Measurements from ENCODE around the gene PIF1. TPM values are rescaled to one million over a fixed set of nuclear protein-coding genes. Genes with fewer than 3 reads are reported as not detected.

The PIF1 gene
- total RNA-seq, 4 donors from 2014 or later: 0.39 to 2.4 (median 1.1) TPM; not detected in 1

DNA sequence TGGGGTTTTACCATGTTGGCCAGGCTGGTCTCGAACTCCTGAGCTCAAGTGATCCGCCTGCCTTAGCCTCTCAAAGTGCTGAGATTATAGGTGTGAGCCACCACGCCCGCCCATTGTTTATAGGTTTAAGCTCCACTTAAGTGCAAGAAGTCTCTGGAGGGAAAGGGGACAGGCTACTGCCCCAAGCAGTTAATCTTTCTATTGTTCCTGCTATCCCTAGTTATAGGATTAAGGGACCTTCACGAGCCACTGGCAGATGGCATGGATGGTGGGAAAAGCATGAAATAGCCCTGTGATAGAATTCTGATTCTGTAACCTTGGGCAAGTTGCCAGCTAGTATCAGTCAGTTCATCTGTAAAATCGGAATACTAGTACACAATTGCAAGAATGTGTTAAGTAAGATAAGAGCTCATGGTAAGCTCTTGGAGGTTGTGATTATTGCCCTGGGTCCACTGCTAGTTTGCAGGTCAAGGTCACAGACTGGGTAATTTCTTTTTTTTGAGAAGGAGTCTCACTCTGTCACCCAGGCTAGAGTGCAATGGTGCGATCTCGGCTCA lies 44.8 kb downstream of the PIF1 start:
- no peak overlapping the region for H3K4me3 ChIP-seq
- 82% methylated on average over 8 of the region's 8 CpGs for WGBS, 2 donors
- H3K27me3 ChIP-seq: peaks cover 0 to 9% of the 10 kb centered on the region in 2 donors
- TF ChIP-seq EP300 (IDR thresholded peaks at IDR 0.05) (no peak), POLR2A (IDR thresholded peaks at IDR 0.05) (no peak)
- TF ChIP-seq, protein P1, sequence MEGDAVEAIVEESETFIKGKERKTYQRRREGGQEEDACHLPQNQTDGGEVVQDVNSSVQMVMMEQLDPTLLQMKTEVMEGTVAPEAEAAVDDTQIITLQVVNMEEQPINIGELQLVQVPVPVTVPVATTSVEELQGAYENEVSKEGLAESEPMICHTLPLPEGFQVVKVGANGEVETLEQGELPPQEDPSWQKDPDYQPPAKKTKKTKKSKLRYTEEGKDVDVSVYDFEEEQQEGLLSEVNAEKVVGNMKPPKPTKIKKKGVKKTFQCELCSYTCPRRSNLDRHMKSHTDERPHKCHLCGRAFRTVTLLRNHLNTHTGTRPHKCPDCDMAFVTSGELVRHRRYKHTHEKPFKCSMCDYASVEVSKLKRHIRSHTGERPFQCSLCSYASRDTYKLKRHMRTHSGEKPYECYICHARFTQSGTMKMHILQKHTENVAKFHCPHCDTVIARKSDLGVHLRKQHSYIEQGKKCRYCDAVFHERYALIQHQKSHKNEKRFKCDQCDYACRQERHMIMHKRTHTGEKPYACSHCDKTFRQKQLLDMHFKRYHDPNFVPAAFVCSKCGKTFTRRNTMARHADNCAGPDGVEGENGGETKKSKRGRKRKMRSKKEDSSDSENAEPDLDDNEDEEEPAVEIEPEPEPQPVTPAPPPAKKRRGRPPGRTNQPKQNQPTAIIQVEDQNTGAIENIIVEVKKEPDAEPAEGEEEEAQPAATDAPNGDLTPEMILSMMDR (IDR thresholded peaks at IDR 0.05): no peak
- DNase-seq (ENCODE audit: low spot score in 2 of 2): no peak
- H3K4me1 ChIP-seq: peaks cover 0 to 14% (median 0%) of the 10 kb centered on the region in 4 donors
- no peaks in the 10 kb centered on the region for H3K36me3 ChIP-seq
- H3K9me3 ChIP-seq: no peaks in the 10 kb centered on the region
- no peak overlapping the region for H3K27ac ChIP-seq

GRCh38 chr15:64779630-64780029 lies 45.8 kb downstream of the PIF1 start:
- Histone ChIP-seq H3K4me3 (no peak overlapping the region), H3K27ac (no peak overlapping the region), H3K36me3 (no peaks in the 10 kb centered on the region), H3K27me3 (peaks cover 0 to 9% of the 10 kb centered on the region in 2 donors), H3K9me3 (no peaks in the 10 kb centered on the region), H3K4me1 (peaks cover 0 to 14% (median 0%) of the 10 kb centered on the region in 4 donors)
- WGBS, 2 donors: 95 to 100% methylated on average over 1 of the region's 1 CpG
- no peak for DNase-seq (ENCODE audit: low spot score in 2 of 2)
- TF ChIP-seq, protein P1 (IDR thresholded peaks at IDR 0.05): no peak
- TF ChIP-seq POLR2A (IDR thresholded peaks at IDR 0.05) (no peak), EP300 (IDR thresholded peaks at IDR 0.05) (no peak)

GRCh38 chr15:64779024-64779423 lies 46.4 kb downstream of the PIF1 start:
- no peak overlapping the region for H3K4me3 ChIP-seq
- H3K9me3 ChIP-seq: no peaks in the 10 kb centered on the region
- H3K36me3 ChIP-seq: no peaks in the 10 kb centered on the region
- no peak for TF ChIP-seq POLR2A (IDR thresholded peaks at IDR 0.05)
- TF ChIP-seq, protein P1 (IDR thresholded peaks at IDR 0.05): no peak
- no peak for TF ChIP-seq EP300 (IDR thresholded peaks at IDR 0.05)
- peaks cover 0 to 14% (median 0%) of the 10 kb centered on the region in 4 donors for H3K4me1 ChIP-seq
- DNase-seq (ENCODE audit: low spot score in 2 of 2): no peak
- no peak overlapping the region for H3K27ac ChIP-seq
- peaks cover 0 to 9% of the 10 kb centered on the region in 2 donors for H3K27me3 ChIP-seq
- WGBS, 2 donors: 65 to 76% methylated on average over 2 of the region's 2 CpGs

- TF ChIP-seq POLR2A (IDR thresholded peaks at IDR 0.05): no peak
- H3K27me3 ChIP-seq: peaks cover 0 to 9% of the 10 kb centered on the region in 2 donors
- H3K9me3 ChIP-seq: no peaks in the 10 kb centered on the region
- 21 to 27% methylated on average over 24 of the region's 25 CpGs for WGBS, 2 donors
- H3K4me3 ChIP-seq: peak overlapping the region in 2 of 4 donors; percentile 40 to 68
- no peak for DNase-seq (ENCODE audit: low spot score in 2 of 2)
- H3K4me1 ChIP-seq: peaks cover 0 to 14% (median 0%) of the 10 kb centered on the region in 4 donors
- no peaks in the 10 kb centered on the region for H3K36me3 ChIP-seq
- peak overlapping the region; percentile 64 to 83 (median 80) for H3K27ac ChIP-seq
These were observed 49.1 kb downstream of the PIF1 start for GRCh38 chr15:64776402-64776786.

DNA sequence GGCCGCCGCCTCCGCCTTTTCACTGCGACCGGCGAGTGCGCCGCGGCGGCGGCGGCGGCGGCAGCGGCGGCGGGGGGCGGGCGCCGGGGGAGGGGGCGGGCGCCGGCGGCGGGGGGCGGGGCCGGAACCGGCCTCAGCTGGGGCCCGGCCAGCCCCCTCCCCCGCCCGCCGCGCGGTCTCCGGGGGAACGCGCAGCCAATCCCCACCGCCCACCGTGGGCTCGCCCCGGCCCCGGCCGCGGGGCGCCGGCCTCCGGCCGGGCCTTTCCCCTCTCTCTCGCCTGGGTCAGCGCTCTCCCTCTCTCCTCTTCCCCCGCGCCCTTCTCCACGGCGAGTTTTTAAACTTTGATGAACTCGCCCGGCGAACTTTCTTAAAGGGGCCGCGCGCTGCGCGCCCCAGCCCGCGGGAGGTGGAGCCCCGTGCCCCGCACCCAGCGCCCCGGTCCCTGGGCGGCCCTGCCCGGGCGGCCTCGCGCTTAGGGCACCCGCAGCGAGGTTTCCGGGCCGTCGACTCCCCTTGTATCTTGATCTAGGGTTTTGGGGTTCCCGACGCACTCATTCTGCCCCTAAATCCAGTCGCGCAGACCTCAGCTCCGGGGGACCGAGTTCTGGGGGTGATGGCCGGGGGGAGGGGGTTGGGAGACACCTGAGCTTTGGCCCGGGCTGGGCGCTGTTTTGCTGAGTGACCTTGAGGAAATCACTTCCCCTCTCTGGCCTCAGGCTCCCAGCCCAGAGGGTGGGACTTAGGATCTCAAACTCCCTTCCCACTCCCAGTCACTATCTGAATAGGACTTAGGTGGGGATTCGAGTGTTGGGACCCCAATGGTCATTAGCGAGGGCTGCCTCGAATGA lies 49.7 kb downstream of the PIF1 start, which contains the start of gene RBPMS2:
RBPMS2 (minus strand) TSS at position 39 of the 851 bp plus-strand sequence. CDS start 270 bp downstream, outside the sequence.
- Histone ChIP-seq H3K27me3 (peaks cover 0 to 9% of the 10 kb centered on the region in 2 donors), H3K36me3 (no peaks in the 10 kb centered on the region), H3K4me1 (peaks cover 0 to 14% (median 0%) of the 10 kb centered on the region in 4 donors), H3K9me3 (no peaks in the 10 kb centered on the region), H3K27ac (peak within 1 kb of the TSS; percentile 64 to 83 (median 80)), H3K4me3 (peak within 1 kb of the TSS; percentile 48 to 68 (median 52))
- TF ChIP-seq, protein P1 (IDR thresholded peaks at IDR 0.05): no peak
- no peak for TF ChIP-seq EP300 (IDR thresholded peaks at IDR 0.05)
- TF ChIP-seq POLR2A (IDR thresholded peaks at IDR 0.05): no peak
- DNase-seq (ENCODE audit: low spot score in 2 of 2): peak in 1 of 2 donors; percentile 15
- WGBS, 2 donors: 1 to 4% methylated on average over 34 to 53 of the region's 90 CpGs
